H9 (cell line): Measurements from ENCODE around the gene TSC1. TPM values are rescaled to one million over a fixed set of nuclear protein-coding genes. Genes with fewer than 3 reads are reported as not detected.

Experiments used
- DNase-seq: peaks from one replicate; pipeline ENCODE4 v3.0.0-alpha.2; 2017
- H2AFZ ChIP-seq: one replicate; pipeline ENCODE4 v1.6.1; 2013; ENCODE audit warnings: mild to moderate bottlenecking, low read length, control low read depth, moderate library complexity
- H2AK5ac ChIP-seq: 2 replicates; pipeline ENCODE4 v1.6.1; 2013; ENCODE audit warnings: low read length, control low read depth, mixed read lengths; ENCODE audit not compliant: insufficient read length
- H2BK120ac ChIP-seq: one replicate; pipeline ENCODE4 v1.6.1; 2013; ENCODE audit warnings: low read depth, mild to moderate bottlenecking, low read length, control low read depth, inconsistent platforms; ENCODE audit not compliant: poor library complexity, severe bottlenecking
- H2BK12ac ChIP-seq: 2 replicates; pipeline ENCODE4 v1.6.1; 2013; ENCODE audit warnings: low read length, control low read depth, mixed read lengths, low read depth; ENCODE audit not compliant: insufficient read length
- H2BK15ac ChIP-seq: 2 replicates; pipeline ENCODE4 v1.6.1; 2013; ENCODE audit warnings: low read depth, low read length, control low read depth
- H2BK20ac ChIP-seq: one replicate; pipeline ENCODE4 v1.6.1; 2013; ENCODE audit warnings: low read depth, mild to moderate bottlenecking, low read length, control low read depth, inconsistent platforms; ENCODE audit not compliant: poor library complexity, severe bottlenecking
- H2BK5ac ChIP-seq: 2 replicates; pipeline ENCODE4 v1.6.1; 2013; ENCODE audit warnings: low read length, control low read depth, mixed read lengths; ENCODE audit not compliant: insufficient read length
- H3K14ac ChIP-seq: 2 replicates; pipeline ENCODE4 v1.6.1; 2013; ENCODE audit warnings: low read length, control low read depth; ENCODE audit not compliant: insufficient read depth
- H3K18ac ChIP-seq: 2 replicates; pipeline ENCODE4 v1.6.1; 2013; ENCODE audit warnings: low read depth, mild to moderate bottlenecking, mixed read lengths, low read length, control low read depth; ENCODE audit not compliant: insufficient read length
- H3K23ac ChIP-seq: 2 replicates; pipeline ENCODE4 v1.6.1; 2013; ENCODE audit warnings: low read length, control low read depth, mixed read lengths, low read depth; ENCODE audit not compliant: insufficient read length
- H3K23me2 ChIP-seq: 2 replicates; pipeline ENCODE4 v1.6.1; 2013; ENCODE audit warnings: low read depth, mild to moderate bottlenecking, mixed read lengths, low read length, control low read depth; ENCODE audit not compliant: insufficient read length, poor library complexity, severe bottlenecking
- H3K27ac ChIP-seq: 2 replicates; pipeline ENCODE4 v1.5.1; 2013; ENCODE audit warnings: low read length, control low read depth, mixed read lengths, low read depth; ENCODE audit not compliant: insufficient read length
- H3K27me3 ChIP-seq: 2 replicates; pipeline ENCODE4 v1.6.1; 2013; ENCODE audit warnings: low read length, control low read depth, inconsistent platforms; ENCODE audit not compliant: insufficient read depth
- H3K4ac ChIP-seq: 2 replicates; pipeline ENCODE4 v1.6.1; 2013; ENCODE audit warnings: low read depth, mild to moderate bottlenecking, control low read depth, inconsistent platforms, low read length, moderate library complexity
- H3K4me1 ChIP-seq: 2 replicates; pipeline ENCODE4 v1.6.1; 2013; ENCODE audit warnings: low read length, control low read depth, inconsistent platforms; ENCODE audit not compliant: insufficient read depth
- H3K4me2 ChIP-seq: 2 replicates; pipeline ENCODE4 v1.6.1; 2013; ENCODE audit warnings: low read length, control low read depth, mixed read lengths; ENCODE audit not compliant: insufficient read length, insufficient read depth
- H3K56ac ChIP-seq: 2 replicates; pipeline ENCODE4 v1.6.1; 2013; ENCODE audit warnings: low read depth, mild to moderate bottlenecking, mixed read lengths, low read length, control low read depth; ENCODE audit not compliant: insufficient read length
- H3K79me1 ChIP-seq: 2 replicates; pipeline ENCODE4 v1.6.1; 2013; ENCODE audit warnings: low read depth, mild to moderate bottlenecking, moderate library complexity, low read length, control low read depth, inconsistent platforms; ENCODE audit not compliant: insufficient read depth, poor library complexity, severe bottlenecking
- H3K79me2 ChIP-seq: 2 replicates; pipeline ENCODE4 v1.6.1; 2013; ENCODE audit warnings: low read length, control low read depth, inconsistent platforms; ENCODE audit not compliant: insufficient read depth
- H3K9ac ChIP-seq: 2 replicates; pipeline ENCODE4 v1.6.1; 2013; ENCODE audit warnings: low read length, control low read depth, mixed read lengths; ENCODE audit not compliant: insufficient read length; ENCODE audit errors: extremely low read depth
- H3K9me3 ChIP-seq: one replicate; pipeline ENCODE4 v1.6.1; 2013; ENCODE audit warnings: low read depth, low read length, inconsistent platforms; ENCODE audit not compliant: control insufficient read depth
- H3T11ph ChIP-seq: one replicate; pipeline ENCODE4 v1.6.1; 2013; ENCODE audit warnings: mild to moderate bottlenecking, low read length, control low read depth, inconsistent platforms
- H4K20me1 ChIP-seq: one replicate; pipeline ENCODE4 v1.6.1; 2013; ENCODE audit not compliant: control insufficient read depth, insufficient read length, insufficient read depth
- H4K5ac ChIP-seq: 2 replicates; pipeline ENCODE4 v1.6.1; 2013; ENCODE audit warnings: low read depth, mild to moderate bottlenecking, mixed read lengths, low read length, control low read depth; ENCODE audit not compliant: insufficient read length
- H4K8ac ChIP-seq: replicated peaks from 2 replicates; pipeline ENCODE4 v1.6.1; 2013; ENCODE audit warnings: low read length, control low read depth, mixed read lengths, low read depth; ENCODE audit not compliant: insufficient read length
- H4K91ac ChIP-seq: 2 replicates; pipeline ENCODE4 v1.6.1; 2013; ENCODE audit warnings: low read depth, mild to moderate bottlenecking, moderate library complexity, mixed read lengths, low read length, control low read depth; ENCODE audit not compliant: insufficient read length
- H3K27ac Mint-ChIP-seq, 3 experiments: 2 replicates in 2 of 3; 3 replicates in 1 of 3; pipeline ENCODE4 v1.8.0; 2020 to 2021; ENCODE audit warnings: mixed read lengths in 3 of 3, mild to moderate bottlenecking in 1 of 3, moderate library complexity in 1 of 3
- H3K27me3 Mint-ChIP-seq: 2 replicates; pipeline ENCODE4 v1.8.0; 2021; ENCODE audit warnings: low read depth, mild to moderate bottlenecking, moderate library complexity, mixed read lengths
- H3K36me3 Mint-ChIP-seq, 3 experiments: 2 replicates in 2 of 3; 3 replicates in 1 of 3; pipeline ENCODE4 v1.8.0; 2020 to 2021; ENCODE audit warnings: low read depth in 3 of 3, mixed read lengths in 3 of 3; ENCODE audit not compliant: insufficient read depth in 1 of 3
- H3K4me1 Mint-ChIP-seq, 2 experiments: 2 replicates each; pipeline ENCODE4 v1.8.0; 2020; ENCODE audit warnings: mixed read lengths in 2 of 2
- H3K4me3 Mint-ChIP-seq, 2 experiments: 2 replicates in 1 of 2; 3 replicates in 1 of 2; pipeline ENCODE4 v1.8.0; 2020 to 2021; ENCODE audit warnings: mild to moderate bottlenecking in 2 of 2, mixed read lengths in 2 of 2, moderate library complexity in 1 of 2
- H3K9me3 Mint-ChIP-seq, 2 experiments: 2 replicates in 1 of 2; 3 replicates in 1 of 2; pipeline ENCODE4 v1.8.0; 2020; ENCODE audit warnings: mild to moderate bottlenecking in 2 of 2, mixed read lengths in 2 of 2, moderate library complexity in 1 of 2
- CTCF ChIP-seq: fragments of 200-600 bp; sonication (generic); conservative IDR thresholded peaks from 3 replicates; pipeline ENCODE4 v1.8.0; 2021; ENCODE audit warnings: antibody characterized with exemption, mild to moderate bottlenecking
- WGBS: extraction: QIAGEN DNeasy Blood & Tissue Kit; methylation state at CpG from one replicate; pipeline ENCODE4 v1.1.7; 2013; ENCODE audit warnings: missing lambda C conversion rate, low lambda C conversion rate, mixed read lengths; ENCODE audit not compliant: insufficient read length; ENCODE audit errors: extremely low coverage; 5-methylcytosine and 5-hydroxymethylcytosine counted together
- total RNA-seq: library from RNA; stranded (reverse); gene quantifications from 2 replicates; pipeline ENCODE4 v1.2.1, GENCODE V29; 2021

TSC1 gene
- total RNA-seq, 1 experiment from 2014 or later = 32.7 TPM

GRCh38 chr9:132961002-132961401 lies 16.6 kb upstream of the TSC1 start:
- no peaks in the 10 kb centered on the region for H3K4me1 Mint-ChIP-seq
- TF ChIP-seq CTCF = no peak
- Histone ChIP-seq H3K79me1 (no peaks in the 10 kb centered on the region), H4K8ac (no peak overlapping the region), H2AFZ (no peak overlapping the region), H3K27me3 (no peaks in the 10 kb centered on the region), H3K4me1 (no peaks in the 10 kb centered on the region), H3T11ph (no peak overlapping the region), H3K18ac (no peak overlapping the region), H2BK120ac (no peak overlapping the region), H3K27ac (no peak overlapping the region), H3K9ac (no peak overlapping the region), H2BK5ac (no peak overlapping the region), H2BK15ac (no peak overlapping the region), H3K23ac (no peak overlapping the region), H3K23me2 (no peaks in the 10 kb centered on the region), H3K9me3 (no peaks in the 10 kb centered on the region), H2BK20ac (no peak overlapping the region), H3K4ac (no peak overlapping the region), H3K14ac (no peak overlapping the region), H3K56ac (no peak overlapping the region), H2AK5ac (no peak overlapping the region), H2BK12ac (no peak overlapping the region), H3K79me2 (no peaks in the 10 kb centered on the region), H4K5ac (no peak overlapping the region), H4K91ac (no peak overlapping the region), H4K20me1 (no peaks in the 10 kb centered on the region), H3K4me2 (no peak overlapping the region)
- peaks cover 27% of the 10 kb centered on the region for H3K27me3 Mint-ChIP-seq
- no CpG with 5 or more reads among the region's 6 CpGs for WGBS
- H3K4me3 Mint-ChIP-seq = no peak overlapping the region
- H3K36me3 Mint-ChIP-seq = no peaks in the 10 kb centered on the region
- H3K9me3 Mint-ChIP-seq = no peaks in the 10 kb centered on the region
- DNase-seq = no peak
- no peak overlapping the region for H3K27ac Mint-ChIP-seq
